ENCODE measurements around the gene MAML3. TPM values are rescaled to one million over a fixed set of nuclear protein-coding genes. Genes with fewer than 3 reads are reported as not detected.

MAML3 gene
- polyA plus RNA-seq, 1 donor (not counting 4 experiments of a cell fraction or from before 2014, with no cell fraction given): 0.68 TPM

- H3K4me1 ChIP-seq (ENCODE audit: control insufficient read depth, extremely low read depth, insufficient read depth, low read length): peaks cover 11% of the 10 kb centered on the region
- peaks cover 4% of the 10 kb centered on the region for H3K9me1 ChIP-seq (ENCODE audit: control insufficient read depth, extremely low read depth, insufficient read depth, low read length)
- H3K36me3 ChIP-seq (ENCODE audit: control insufficient read depth in 2 of 2, extremely low read depth in 1 of 2, insufficient read depth in 2 of 2, low read length in 2 of 2): no peaks in the 10 kb centered on the region
- dilution Hi-C loops (cut with MboI; ENCODE audit: extremely low pct_ligation_motif_present, low sequenced_read_pairs): no loop called here
- H3K9ac ChIP-seq (ENCODE audit: control insufficient read depth, extremely low read depth, insufficient read depth, low read length): no peak overlapping the region
- FAIRE-seq: peak; percentile 100
- no peaks in the 10 kb centered on the region for H3K27me3 ChIP-seq (ENCODE audit: control insufficient read depth, extremely low read depth, insufficient read depth, low read length)
- peak; percentile 76 for DNase-seq (ENCODE audit: low read depth, low spot score)
- H2AFZ ChIP-seq (ENCODE audit: control insufficient read depth, low read length): peak overlapping the region; percentile 46
- H4K20me1 ChIP-seq (ENCODE audit: control insufficient read depth, extremely low read depth, insufficient read depth, low read length): no peaks in the 10 kb centered on the region
- H3K9me3 ChIP-seq (ENCODE audit: control insufficient read depth, low read depth, low read length): no peaks in the 10 kb centered on the region
- peak overlapping the region; percentile 48 for H3K4me2 ChIP-seq (ENCODE audit: control insufficient read depth, extremely low read depth, insufficient read depth, low read depth, low read length)
- H3K27ac ChIP-seq (ENCODE audit: control insufficient read depth, insufficient read depth, low read length): no peak overlapping the region
- H3K79me2 ChIP-seq (ENCODE audit: control insufficient read depth, insufficient read depth, low read length): no peaks in the 10 kb centered on the region
- TF ChIP-seq, protein P1, sequence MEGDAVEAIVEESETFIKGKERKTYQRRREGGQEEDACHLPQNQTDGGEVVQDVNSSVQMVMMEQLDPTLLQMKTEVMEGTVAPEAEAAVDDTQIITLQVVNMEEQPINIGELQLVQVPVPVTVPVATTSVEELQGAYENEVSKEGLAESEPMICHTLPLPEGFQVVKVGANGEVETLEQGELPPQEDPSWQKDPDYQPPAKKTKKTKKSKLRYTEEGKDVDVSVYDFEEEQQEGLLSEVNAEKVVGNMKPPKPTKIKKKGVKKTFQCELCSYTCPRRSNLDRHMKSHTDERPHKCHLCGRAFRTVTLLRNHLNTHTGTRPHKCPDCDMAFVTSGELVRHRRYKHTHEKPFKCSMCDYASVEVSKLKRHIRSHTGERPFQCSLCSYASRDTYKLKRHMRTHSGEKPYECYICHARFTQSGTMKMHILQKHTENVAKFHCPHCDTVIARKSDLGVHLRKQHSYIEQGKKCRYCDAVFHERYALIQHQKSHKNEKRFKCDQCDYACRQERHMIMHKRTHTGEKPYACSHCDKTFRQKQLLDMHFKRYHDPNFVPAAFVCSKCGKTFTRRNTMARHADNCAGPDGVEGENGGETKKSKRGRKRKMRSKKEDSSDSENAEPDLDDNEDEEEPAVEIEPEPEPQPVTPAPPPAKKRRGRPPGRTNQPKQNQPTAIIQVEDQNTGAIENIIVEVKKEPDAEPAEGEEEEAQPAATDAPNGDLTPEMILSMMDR (optimal IDR thresholded peaks at IDR 0.05 in 1 of 3, IDR thresholded peaks at IDR 0.05 in 1 of 3, conservative IDR thresholded peaks at IDR 0.05 in 1 of 3; ENCODE audit: extremely low read depth in 1 of 3, insufficient read depth in 2 of 3, low read length in 3 of 3): no peak
- TF ChIP-seq EZH2 (IDR thresholded peaks at IDR 0.05; ENCODE audit: low read length): no peak
- no peak overlapping the region for H3K4me3 ChIP-seq (ENCODE audit: control insufficient read depth in 2 of 3, extremely low read depth in 1 of 3, insufficient read depth in 2 of 3, low read depth in 1 of 3, low read length in 3 of 3)
Measured at GRCh38 chr4:139988863-139989765, 164.9 kb downstream of the MAML3 start.

GRCh38 chr4:139987502-139987850 lies 166.5 kb downstream of the MAML3 start:
- TF ChIP-seq EZH2 (IDR thresholded peaks at IDR 0.05; ENCODE audit: low read length): no peak
- TF ChIP-seq, protein P1 (optimal IDR thresholded peaks at IDR 0.05 in 1 of 3, IDR thresholded peaks at IDR 0.05 in 1 of 3, conservative IDR thresholded peaks at IDR 0.05 in 1 of 3; ENCODE audit: extremely low read depth in 1 of 3, insufficient read depth in 2 of 3, low read length in 3 of 3): no peak
- Histone ChIP-seq H3K4me2 (ENCODE audit: control insufficient read depth, extremely low read depth, insufficient read depth, low read depth, low read length) (no peak overlapping the region), H3K9me3 (ENCODE audit: control insufficient read depth, low read depth, low read length) (no peaks in the 10 kb centered on the region), H3K27me3 (ENCODE audit: control insufficient read depth, extremely low read depth, insufficient read depth, low read length) (no peaks in the 10 kb centered on the region), H3K4me1 (ENCODE audit: control insufficient read depth, extremely low read depth, insufficient read depth, low read length) (peaks cover 11% of the 10 kb centered on the region), H3K9ac (ENCODE audit: control insufficient read depth, extremely low read depth, insufficient read depth, low read length) (no peak overlapping the region), H3K4me3 (ENCODE audit: control insufficient read depth in 2 of 3, extremely low read depth in 1 of 3, insufficient read depth in 2 of 3, low read depth in 1 of 3, low read length in 3 of 3) (no peak overlapping the region), H4K20me1 (ENCODE audit: control insufficient read depth, extremely low read depth, insufficient read depth, low read length) (no peaks in the 10 kb centered on the region), H3K36me3 (ENCODE audit: control insufficient read depth in 2 of 2, extremely low read depth in 1 of 2, insufficient read depth in 2 of 2, low read length in 2 of 2) (no peaks in the 10 kb centered on the region), H2AFZ (ENCODE audit: control insufficient read depth, low read length) (no peak overlapping the region), H3K79me2 (ENCODE audit: control insufficient read depth, insufficient read depth, low read length) (no peaks in the 10 kb centered on the region), H3K9me1 (ENCODE audit: control insufficient read depth, extremely low read depth, insufficient read depth, low read length) (peaks cover 4% of the 10 kb centered on the region), H3K27ac (ENCODE audit: control insufficient read depth, insufficient read depth, low read length) (no peak overlapping the region)
- no peak for FAIRE-seq
- DNase-seq (ENCODE audit: low read depth, low spot score): no peak
- dilution Hi-C loops (cut with MboI; ENCODE audit: extremely low pct_ligation_motif_present, low sequenced_read_pairs): no loop called here
